Transverse colon (tissue), 4 donors: ENCODE data around the gene CDH13.

Experiments
- EP300 ChIP-seq: sonication (generic); formaldehyde crosslinking; IDR thresholded peaks from one replicate; pipeline ENCODE4 v1.6.1; 2017; ENCODE audit warnings: antibody characterized with exemption, low read depth
- POLR2AphosphoS5 ChIP-seq, 3 donors: sonication (generic); formaldehyde crosslinking; IDR thresholded peaks; one replicate each; pipeline ENCODE4 v1.6.1; 2016; ENCODE audit warnings: antibody characterized with exemption in 3 of 3
- TF ChIP-seq, protein P1 (sequence below), 5 experiments: fragments of 200-600 bp in 3 of 5; fragments of 450-650 bp in 2 of 5; sonication (generic) in 3 of 5; IDR thresholded peaks; 1 replicate in 2 of 5; 2 replicates in 3 of 5; pipeline ENCODE4 v1.5.1; 2016 to 2017; ENCODE audit warnings: antibody characterized with exemption in 5 of 5, inconsistent platforms in 3 of 5, mild to moderate bottlenecking in 2 of 5, moderate library complexity in 1 of 5

DNA sequence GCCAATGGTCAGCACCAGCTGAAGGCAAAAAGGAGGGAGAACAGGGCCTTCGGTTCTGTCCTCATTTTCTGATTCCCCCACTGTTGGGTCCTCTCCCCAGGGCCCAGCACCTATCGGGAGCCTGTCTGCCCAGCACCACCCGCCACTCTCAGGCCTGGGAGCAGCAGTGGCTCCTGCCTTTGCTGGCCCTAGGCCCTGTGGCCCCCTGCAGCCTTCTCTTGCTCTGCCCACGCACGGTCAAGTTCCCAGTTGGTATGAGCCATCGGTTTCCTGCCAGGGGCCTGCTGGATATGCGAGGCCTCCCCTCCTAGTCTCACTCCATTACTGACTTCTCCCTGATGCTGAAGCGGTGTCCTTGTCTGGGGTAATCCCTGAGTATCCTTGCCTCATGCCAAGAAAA, 1218.5 kb downstream of the CDH13 start:
- TF ChIP-seq, protein P1, sequence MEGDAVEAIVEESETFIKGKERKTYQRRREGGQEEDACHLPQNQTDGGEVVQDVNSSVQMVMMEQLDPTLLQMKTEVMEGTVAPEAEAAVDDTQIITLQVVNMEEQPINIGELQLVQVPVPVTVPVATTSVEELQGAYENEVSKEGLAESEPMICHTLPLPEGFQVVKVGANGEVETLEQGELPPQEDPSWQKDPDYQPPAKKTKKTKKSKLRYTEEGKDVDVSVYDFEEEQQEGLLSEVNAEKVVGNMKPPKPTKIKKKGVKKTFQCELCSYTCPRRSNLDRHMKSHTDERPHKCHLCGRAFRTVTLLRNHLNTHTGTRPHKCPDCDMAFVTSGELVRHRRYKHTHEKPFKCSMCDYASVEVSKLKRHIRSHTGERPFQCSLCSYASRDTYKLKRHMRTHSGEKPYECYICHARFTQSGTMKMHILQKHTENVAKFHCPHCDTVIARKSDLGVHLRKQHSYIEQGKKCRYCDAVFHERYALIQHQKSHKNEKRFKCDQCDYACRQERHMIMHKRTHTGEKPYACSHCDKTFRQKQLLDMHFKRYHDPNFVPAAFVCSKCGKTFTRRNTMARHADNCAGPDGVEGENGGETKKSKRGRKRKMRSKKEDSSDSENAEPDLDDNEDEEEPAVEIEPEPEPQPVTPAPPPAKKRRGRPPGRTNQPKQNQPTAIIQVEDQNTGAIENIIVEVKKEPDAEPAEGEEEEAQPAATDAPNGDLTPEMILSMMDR (IDR thresholded peaks at IDR 0.05) = no peak
- TF ChIP-seq POLR2AphosphoS5 (IDR thresholded peaks at IDR 0.05) = no peak
- TF ChIP-seq EP300 = no peak
